GM18861 (cell line): Measurements from ENCODE around the gene SAMD9L.
A peak's percentile ranks its signal among the peaks of the same experiment; 100 is the strongest.

Experiments used
- ATAC-seq: cut with Tn5 transposase; IDR thresholded peaks from one replicate; pipeline ENCODE4 v1.9.1; 2021; ENCODE audit not compliant: unreplicated experiment

SAMD9L gene

DNA sequence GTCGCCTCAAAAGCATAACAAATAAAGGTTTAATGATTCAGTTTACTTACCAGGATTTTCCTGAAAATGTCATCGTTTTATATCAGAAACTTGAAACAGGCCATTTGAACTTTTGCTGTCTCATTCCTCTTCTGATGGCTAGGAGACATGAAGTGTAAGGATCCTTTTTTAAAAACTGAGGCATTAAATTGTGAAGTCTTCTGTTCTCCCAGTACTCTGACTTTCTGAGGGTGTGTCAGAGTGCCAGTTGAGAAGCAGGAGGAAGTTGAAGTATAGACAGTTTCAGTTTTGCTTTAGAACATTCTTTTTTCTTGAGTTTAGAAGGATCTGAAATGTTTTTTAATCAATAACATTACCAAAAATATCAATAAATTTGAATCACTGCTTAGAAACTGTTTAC lies at the start of gene SAMD9L:
SAMD9L (minus strand) TSS at position 242 of the 400 bp plus-strand sequence. CDS start 12,414 bp downstream, outside the sequence.
- peak; percentile 57 for ATAC-seq

DNA sequence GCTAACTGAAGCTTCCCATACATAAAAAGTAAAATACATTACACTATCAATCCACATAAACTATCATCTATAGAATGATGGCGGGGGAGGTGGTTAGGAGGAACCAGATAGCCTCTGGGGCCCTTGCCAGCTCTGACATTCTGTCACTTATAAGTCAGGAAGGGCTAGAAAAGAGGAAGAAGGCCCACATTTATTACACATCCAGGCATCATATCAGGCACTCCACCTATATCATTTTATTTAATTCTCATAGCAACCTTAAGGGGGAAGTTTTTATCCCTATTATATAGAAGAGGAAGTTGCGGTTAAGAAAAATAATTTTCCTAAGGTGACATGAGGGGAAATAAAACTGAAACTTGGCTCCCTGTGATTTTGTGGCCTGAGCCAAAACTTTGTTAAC lies 48.2 kb upstream of the SAMD9L start:
- ATAC-seq, result no peak

DNA sequence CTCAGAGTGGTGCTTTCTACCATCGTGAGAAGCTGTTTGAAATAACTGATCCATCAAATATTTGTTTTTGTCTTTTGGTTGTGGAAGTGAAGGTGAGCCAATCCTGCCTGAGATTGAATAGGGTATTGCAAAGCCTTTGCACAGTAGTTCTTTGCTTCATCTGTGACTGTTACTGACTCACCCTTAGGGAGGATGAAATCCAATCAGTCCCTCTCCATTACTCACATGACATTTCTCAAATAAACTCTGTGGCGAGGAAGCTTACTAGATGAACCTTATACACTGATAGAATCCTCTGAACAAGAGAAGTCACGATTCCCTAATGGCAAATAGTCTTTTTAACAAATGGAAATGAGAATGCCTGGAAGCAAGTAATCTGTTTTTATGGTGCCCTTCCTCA lies 46.2 kb upstream of the SAMD9L start:
- no peak for ATAC-seq

DNA sequence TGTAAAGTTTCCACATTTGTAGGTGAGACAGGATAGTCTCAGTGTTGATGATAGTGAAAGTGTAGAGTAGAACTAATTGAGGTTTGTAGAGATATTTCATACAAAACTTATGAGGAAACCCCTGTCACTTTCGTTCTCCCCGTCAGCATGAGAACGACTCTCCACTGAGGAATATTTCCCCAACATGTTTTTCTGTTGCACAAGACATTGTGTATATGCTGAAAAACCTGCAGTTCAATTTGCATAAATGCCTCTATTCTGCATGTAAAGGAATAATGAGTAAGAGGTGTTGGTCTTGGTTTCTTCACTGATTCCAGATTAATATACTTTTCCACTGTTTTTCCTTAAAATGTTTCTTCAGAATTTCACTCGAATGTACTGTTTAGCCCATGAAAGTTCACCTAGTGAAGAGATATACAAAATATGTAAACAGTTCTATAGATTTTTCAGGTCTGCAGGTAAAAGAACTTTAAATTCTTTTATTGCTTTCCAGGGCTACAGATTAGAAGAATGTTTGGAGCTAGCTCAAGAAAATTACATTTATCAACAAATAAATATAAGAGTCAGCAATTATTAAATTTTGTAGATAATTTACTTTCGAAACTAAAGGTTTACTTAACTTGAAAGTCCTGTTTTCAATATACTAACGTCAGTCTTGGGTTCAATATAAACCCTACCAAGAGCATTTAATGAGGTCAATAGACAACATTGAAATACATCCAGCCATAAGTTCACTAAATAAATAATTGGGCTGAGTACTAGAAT lies 40.9 kb upstream of the SAMD9L start:
- no peak for ATAC-seq

DNA sequence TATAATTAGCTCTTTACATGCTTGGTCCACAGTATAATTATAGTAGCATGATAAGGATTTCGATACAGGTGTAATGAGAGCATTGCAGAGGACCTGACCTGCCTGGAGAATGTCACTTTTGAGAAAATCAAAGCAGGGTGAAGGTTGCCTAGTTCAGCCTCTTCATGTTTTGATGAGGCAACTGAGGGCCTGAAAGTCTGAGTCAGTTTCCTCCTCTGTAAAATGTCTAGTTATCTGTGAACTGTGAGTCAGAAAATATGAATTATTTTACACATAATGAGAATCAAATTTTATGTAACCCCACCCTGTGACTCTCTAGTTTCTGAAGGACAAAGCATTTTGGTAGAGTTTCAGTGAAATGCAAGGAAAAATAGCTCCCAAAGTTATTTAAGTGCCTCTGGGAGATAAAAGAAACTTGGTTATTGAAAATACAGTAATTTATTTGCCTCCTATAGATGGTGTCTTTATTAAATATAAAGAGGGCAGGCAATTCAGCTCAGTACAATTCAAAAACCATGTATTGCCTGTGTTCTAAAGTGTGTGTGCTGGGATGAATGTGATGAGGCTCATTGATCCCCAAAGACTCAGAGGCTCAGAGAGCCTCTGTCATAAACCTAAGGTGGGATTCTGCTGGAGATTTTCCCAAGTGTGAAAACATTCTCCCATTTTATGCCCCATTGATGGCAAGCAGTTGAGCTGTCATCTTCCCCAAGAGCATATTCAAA lies 37.3 kb upstream of the SAMD9L start:
- no peak for ATAC-seq

DNA sequence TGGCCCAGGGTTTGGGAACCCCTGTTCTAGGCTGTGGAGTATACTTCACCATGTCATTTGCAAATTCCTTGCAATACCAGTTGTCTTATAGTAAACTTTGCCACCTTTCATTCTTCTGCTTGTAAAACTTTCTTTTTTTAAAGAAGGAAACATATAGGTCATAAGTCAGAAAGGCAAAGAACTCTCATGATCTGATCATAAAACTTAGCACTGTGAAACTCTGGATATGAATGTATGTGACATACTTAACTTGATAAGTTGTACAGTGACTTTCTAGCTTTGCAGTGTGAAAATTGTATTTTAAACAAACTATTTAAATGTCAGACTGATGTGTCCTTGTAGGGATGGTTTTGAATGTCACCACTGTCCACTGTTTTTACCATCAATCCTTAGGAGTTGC lies 31.0 kb upstream of the SAMD9L start:
- no peak for ATAC-seq

DNA sequence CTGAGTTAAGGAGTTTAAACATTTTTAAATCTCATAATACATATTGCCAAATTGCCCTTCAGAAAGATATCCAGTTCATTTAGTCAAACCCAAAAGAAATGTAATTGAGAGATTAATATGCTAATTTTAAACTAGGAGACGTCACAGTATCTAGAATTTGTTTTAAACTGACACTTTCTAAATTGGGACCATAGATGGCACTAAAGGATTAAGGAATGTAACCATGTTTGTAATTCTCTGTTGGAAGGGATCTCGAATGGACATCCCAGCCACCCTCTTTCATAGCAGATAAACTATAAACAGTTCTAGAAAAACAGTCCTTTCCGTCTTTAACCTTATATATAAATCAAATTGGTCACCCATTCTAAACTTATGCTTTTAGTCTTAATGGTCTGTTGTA lies 30.0 kb upstream of the SAMD9L start:
- ATAC-seq, result no peak

DNA sequence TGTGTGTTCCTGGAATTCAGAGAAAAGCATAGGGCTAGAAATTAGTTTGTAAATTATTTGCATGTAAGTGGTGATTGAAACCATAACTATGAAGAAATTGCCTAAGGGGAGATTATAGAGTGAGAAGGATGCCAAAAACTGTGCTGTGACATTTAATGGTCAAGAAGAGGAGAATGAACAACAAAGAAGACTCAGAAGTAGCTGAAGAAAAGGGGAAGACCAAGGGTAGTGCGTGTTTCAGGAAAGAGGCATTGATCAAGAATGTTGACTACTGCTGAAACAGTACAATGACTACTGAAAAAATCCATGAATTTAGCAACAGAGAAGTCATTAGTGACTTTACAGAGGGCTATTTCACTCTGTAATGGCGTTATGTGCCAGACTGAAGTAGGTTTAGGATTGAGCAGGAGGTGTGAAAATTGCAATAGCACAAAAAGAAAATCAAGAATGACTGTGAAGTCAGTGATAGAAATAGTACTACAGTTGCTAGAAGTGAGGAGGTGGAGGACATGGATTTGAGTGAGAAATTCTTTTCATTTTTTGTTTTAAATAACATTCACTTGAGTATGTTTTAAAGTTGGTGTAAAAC lies 28.9 kb upstream of the SAMD9L start:
- ATAC-seq, result no peak

DNA sequence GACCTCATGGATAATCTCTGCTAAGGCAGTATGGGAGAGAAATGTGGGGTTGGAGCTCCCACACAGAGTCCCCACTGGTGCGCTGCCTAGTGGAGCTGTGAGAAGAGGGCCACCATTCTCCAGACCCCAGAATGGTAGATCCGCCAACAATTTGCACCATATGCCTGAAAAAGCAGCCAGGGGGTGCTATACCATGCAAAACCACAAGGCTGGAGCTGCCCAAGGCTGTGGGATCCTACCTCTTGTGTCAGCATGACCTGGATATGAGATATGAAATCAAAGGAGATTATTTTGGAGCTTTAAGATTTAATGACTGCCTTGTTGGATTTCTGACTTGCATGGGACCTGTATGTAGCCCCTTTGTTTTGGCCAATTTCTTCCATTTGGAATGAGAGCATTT lies 27.0 kb upstream of the SAMD9L start:
- ATAC-seq, result no peak

DNA sequence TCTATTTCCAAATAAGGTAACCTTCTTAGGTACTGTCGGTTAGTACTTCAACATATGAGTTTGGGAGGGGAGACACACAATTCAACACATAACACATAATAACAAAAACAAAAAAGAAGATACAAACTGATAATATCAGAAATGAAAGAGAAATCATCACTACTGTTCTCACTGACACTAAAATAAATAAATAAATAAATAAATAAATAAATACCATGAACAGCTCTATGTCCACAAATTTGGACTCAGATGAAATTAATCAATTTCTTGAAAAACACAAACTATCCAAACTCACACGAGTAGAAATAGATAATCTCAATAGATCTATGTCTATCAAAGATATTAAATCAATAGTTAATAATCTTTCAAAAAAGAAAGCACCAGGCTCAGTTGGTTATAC lies 24.5 kb upstream of the SAMD9L start:
- no peak for ATAC-seq

DNA sequence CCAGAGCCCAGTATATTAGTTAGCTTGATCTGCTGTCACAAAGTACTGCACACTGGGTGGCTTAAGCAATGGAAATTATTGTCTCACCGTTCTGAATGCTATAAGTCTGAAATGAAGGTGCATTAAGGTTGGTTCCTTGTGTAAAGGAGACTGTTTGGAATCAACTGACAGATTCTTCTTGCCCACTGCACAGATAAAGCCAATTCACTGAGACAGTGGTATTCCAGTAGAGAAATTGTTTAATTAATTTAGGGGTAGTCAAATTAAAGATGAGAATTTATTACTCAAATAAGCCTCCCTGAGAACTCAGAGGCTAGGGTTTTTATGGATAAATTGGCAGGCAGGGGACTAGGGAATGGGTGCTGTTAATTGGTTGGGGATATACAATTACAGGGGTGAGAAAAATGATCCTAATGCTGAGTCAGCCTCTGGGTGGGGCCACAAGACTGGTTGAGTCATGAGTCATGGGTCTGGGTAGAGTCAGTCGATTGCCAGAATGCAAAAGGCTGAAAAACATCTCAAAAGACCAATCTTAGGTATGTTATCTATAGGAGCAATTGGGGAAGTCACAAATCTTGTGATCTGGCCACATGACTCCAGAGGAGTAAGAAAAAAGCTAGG lies 23.5 kb upstream of the SAMD9L start:
- ATAC-seq, result no peak

DNA sequence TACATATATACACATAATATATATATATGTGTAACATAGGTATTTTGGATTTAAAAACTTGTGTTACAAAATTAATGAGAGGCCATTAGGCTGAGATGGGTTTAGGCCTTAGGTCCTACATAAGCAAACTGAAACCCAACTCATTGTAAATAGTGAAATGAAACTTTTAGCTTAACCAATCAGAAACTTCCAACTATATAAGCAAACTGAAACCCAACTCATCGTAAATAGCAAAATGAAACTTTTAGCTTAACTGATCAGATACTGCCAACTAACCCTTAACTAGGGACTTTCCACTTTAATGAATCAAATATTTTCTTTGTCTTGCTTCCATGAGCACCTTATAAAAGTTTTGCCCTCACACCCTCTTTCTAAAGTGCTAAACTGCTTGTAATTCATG lies 17.3 kb upstream of the SAMD9L start:
- ATAC-seq, result peak; percentile 99

DNA sequence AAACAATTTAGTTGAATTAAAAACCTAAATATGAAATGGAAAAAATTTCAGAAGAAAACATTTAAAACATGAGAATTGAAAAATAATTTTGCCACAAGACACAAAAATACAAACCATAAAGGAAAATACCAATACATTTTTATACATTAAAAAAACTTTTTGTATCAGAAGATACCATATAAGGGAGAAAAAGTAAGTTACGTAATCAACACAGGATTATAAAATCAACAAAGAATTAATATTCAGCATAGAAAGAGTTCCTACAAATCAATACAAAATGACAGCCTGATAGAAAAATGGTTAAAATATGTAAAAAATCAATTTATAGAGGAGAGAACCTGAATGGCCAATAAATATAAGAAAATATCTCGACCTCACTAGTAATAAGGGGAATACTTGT lies 16.6 kb upstream of the SAMD9L start:
- no peak for ATAC-seq

DNA sequence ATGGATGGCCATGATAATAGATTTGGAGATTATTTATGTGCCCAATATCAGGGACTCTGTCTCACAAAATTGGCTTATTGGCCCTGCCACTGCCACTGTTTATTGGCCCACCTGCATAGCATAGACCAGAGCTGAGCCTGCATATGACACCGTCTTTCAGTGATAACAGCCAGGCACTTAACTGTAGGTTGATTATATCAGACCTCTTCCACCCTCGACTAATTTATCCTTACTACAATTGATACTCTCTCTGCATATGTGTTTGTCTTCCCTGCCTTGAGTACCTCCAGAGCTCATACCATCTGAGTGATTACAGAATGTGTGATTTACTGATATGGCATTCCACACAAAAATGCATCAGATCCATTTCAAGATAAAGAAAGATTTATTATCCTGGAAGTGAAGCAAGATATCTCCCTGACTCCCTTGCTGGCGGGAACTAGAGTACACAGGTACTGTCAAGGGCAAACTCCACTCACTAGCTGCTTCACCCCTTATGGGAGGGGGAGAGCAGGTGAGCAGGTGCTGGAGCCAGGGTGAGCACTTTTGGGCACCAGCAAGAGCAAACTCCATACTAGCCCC lies 13.1 kb upstream of the SAMD9L start:
- ATAC-seq, result no peak

DNA sequence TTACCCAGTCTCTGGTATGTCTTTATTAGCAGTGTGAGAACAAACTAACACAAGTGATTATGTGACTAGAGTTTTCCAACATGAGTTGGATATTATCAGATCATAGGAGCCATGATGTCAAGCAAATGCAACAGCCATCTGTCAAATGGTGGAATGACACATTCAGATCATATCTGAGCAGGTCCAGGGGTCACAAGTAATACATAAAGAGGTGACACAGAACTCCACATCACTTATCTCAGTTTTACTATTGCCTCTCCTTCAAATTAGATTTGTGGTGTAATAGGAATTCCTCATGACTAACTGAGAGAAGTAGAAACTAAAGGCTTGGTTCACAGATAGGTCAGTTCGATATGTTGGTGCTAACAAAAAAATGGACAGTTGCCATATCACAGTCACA lies 12.2 kb upstream of the SAMD9L start:
- no peak for ATAC-seq

DNA sequence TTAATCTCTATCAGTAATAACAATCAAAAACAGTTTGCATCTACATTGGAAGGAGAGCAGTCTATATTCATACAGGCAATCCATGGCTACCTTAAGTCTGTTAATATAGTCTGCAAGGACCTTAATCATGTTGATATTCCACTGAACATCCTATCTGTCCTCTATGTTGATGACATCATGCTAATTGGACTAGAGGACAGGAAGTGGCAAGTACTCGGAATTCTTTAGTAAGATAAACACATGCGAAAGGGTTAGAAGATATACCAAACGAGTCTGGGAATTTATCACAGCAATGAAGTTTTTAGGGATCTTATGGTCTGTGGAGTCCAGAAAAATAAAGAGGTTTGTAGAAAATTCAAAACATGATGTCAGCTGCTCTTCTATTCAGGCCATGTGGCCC lies 11.3 kb upstream of the SAMD9L start:
- ATAC-seq, result no peak

DNA sequence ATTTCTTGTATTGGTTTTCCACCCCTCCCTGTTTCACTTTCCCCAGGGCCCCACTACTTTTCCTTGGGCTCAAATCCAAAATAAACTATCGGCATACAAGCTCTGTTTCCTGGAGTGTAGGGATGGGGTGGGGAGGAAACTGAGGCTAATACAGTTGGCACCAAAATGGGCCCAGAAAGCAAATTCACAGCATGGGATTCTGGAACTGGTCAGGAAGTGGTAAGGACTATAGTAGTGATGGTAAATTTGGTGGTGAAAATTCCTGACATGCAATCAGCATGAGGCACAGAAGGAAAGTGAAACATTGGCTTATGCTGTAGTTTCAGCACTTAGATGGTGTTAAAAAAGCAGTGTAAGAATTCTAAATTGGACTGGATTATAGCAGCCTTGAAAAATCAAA lies 8.7 kb upstream of the SAMD9L start:
- no peak for ATAC-seq

DNA sequence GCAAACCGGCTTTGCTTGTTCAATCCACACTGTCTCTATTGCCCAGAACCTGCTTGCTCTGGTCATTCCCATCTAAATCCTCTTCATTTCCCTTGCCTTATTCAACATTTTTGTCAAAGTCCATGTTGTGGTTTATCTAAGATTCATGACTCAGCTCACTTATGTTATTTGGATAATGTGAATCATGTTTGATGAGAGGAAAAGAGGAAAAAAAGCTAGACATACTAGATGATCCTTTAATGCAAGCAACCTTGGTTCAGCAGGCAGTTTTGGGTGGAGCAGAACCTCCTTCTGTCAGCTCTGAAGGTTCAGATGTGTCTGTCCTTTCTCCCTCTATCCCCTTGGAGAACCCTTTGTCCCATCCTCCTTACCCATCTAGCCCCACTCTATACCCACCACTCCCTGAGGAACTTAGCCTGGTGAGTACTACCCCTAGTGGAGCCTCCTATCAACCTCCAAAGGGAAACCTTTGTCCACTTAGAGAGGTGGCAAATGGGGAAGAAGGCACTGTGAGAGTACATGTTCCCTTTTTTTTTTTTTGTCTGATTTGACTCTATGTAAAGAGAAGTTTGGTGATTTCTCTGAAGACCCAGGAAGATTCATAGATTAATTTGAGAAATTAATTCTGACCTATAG lies 2.1 kb upstream of the SAMD9L start:
- no peak for ATAC-seq

DNA sequence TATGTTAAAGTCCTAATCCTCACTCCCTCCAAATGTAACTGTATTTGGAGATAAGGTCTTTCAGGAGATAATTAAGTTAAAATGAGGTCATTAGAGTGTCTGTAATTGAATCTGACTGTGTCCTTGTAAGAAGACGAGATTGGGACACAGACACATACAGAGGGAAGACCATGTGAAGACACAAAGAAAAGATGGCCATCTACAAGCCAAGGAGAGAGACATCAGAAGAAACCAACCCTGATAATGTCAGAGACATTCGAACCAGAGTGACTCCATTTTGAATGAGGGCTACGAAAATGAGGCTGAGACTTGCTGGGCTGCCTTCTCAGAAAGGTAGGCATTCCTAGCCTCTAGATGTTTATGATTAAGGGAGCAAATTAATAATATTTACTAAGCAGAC lies 542 bp upstream of the SAMD9L start:
- ATAC-seq, result no peak

DNA sequence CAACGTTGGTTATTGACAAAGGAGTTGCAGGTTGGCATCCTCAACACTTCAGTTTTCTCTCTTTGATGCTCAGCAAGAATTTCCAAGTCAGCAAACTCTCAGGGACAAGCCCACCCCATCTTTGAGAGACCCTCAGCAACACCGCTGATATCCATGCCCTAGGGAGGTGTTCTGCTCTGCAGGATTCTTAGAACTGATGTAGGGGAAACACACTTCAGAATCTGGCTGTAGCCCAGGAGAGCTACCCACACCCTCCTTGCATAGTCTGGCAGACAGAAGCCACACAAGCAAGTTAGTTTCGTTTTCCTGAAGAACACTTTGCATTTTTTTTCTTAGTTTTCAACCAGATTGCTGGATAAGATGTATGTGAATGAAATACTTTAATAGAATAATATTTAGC lies 822 bp downstream of the SAMD9L start:
- peak; percentile 71 for ATAC-seq
